Limb (tissue), 2 donors: ENCODE data around the gene SH2D6.
A peak's percentile ranks its signal among the peaks of the same experiment; 100 is the strongest.

ENCODE experiments used
- DNase-seq, 2 donors: peaks; one replicate each; pipeline ENCODE4 v3.0.0-alpha.2; 2016; ENCODE audit errors: extremely low spot score in 2 of 2

SH2D6 gene

DNA sequence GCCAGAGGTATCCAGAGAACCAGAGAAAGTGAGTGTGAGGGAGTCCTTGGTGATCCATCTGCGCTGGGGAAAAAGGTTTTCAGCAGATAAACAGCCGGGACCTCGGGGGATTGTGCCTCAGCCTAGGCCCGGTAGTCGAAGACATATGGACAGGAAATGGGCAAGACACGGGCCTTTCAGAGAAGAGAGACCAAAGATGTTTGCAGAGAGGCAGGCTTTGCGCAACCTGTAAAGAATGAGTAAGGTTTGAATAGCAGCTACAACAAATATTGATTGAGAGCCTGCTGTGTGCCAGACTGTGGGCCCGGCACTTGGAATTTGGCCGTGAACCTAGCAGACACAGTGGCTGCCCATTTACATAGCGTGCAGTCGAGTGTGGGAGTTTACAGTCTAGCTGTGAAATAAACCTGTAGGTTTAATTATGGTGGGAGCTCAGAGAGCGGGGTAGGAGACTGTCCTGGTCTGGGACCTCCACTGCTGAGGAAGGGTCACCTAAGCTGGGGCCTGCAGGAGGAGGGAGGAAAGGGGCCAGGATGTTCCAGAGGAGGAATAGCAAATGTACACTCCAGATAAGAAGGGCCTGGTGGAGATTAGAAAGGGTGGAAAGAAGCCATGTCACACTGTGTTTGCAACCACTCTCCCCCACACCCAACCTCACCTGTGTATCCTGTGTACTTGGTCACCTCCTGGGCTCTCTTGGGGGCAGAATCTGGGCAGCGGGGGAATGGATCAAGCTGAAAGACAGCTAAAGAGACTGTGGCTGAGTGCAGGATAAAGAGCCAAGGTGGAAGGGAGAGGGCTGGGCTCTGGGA lies 3.0 kb downstream of the SH2D6 start:
- no peak for DNase-seq

DNA sequence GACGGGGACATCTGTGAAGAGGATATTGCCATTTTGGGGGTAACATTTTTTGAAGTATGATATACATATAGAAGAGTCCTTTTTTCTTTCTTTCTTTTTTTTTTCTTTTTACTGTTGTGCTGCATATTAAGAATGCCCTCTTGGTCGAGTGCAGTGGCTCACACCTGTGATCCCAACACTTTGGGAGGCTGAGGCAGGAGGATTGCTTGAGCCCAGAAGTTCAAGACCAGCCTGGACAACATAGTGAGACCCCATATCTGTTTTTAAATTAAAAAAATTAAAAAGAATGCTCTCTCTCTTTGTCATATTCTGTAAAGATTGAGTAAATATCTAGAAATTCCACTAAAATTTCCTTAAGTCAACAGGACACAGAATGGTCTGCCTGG lies 3.6 kb downstream of the SH2D6 start:
- DNase-seq = no peak

DNA sequence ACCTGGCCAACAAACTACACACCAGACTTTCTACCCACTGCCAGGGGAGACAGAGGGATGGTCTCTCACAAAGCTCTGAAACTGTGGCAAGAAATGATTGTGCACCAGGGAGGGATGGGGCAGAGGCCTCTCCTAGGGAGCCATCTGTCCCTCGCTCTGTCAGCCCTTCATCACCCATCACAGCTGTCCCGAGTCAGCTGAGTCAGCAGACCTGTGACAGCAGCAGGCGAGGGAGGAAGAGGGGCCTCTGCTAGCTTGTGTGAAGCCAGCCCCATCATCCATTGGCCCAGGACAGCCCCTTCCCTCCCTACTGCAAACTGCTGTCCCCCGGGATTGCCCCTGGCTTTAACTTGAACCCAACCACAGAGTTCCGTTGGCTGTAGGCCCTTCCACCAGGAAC lies 5.0 kb downstream of the SH2D6 start:
- DNase-seq = no peak

DNA sequence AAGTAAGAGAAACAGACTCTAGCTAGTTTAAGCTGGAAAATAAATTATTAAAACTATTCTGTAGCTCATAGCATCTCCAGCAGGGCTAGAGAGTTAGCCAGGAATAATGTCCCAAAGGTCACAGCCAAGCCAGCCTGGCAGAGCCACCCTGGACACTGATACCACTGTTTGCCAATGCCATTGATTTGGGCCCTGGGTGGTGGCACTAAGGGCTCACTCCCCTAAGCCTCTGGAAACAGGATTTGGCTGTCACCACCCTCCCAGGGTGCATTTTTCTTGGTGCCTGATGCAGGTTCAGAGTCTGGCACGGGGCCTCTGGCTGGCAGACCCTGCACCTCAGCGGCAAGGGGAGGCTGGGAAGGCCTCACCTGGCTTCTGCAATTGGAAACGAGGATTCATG lies 7.1 kb downstream of the SH2D6 start:
- no peak for DNase-seq

DNA sequence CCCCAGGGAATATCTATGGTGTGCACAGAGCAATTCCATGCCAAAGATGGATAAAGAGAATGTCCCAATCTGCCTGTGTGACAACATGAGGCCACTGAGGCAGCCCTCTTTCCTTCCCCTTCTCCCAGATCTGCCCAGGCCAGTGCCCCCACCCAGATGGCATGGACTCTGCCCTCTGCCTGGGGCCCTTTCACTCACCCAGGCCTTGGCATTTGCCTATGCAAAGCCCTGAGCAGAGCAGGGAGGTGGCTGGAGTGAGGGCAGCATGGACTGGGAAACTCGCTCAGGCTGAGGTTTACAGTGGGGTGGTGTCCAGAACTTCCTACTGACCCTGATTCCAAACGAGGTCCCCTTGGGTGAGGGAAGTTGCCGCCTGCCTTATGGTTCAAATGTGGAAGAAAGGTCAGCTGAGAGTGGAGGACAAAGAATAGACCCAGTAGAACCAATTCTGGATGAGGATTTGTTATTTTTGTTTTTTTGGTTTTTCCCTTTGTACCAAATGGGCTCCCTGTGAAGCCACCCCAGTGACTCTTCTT lies 8.9 kb downstream of the SH2D6 start:
- no peak for DNase-seq

DNA sequence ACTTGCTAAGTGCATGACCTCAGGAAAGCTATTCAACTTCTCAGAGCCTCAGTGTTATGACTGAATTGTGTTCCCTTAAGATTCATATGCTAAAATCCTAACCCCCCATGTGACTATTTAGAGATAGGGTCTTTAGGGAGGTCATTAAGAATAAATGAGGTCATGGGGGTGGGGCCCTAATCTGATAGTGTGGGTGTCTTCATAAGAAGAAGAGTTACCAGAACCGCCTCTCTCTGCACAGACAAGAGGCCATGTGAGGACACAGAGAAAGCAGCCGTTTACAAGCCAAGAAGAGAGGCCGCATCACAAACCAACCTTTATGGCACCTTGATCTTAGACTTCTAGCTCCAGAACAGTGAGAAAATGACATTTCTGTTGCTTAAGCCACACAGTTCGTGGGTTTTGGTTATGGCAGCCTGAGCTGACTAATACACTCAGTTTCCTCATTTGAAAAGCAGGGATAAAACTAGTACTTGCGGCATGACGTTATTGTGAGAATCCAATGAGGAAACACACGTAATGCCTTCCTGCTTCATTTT lies 9.9 kb downstream of the SH2D6 start:
- DNase-seq = no peak

DNA sequence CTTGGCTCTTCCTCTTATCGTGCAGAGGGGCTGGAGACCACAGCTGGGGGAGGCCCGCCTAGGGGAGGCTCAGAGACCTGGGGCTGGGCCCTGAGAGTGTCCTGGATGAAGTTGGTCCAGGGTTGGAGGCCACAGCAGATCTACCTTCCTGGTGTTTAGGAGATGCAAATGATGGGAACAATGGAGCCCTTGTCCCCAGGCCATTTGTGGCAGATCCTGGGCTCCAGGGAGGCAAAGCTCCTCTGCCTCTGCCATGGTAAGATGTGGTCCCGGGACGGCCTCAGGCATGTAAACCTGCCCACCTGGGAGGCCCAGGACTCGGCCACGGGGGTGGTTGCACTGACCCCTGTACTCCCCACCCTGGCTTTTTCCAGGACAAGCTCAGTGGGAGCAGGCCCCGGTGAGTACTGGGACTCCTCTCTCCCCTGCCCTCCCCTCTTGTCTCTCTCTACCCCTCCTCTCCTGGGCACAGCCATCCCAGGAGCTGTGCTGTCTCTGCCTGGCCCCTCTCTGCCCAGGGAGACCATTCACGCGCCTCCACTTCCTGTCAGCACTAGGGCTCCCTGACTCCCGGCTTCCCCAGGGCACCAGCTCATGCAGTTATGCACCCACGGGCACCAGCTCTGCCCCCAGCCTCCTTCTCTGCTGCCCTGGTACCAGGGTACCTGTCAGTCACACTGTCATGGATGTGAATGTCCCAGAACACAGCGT lies 10.9 kb downstream of the SH2D6 start:
- no peak for DNase-seq

DNA sequence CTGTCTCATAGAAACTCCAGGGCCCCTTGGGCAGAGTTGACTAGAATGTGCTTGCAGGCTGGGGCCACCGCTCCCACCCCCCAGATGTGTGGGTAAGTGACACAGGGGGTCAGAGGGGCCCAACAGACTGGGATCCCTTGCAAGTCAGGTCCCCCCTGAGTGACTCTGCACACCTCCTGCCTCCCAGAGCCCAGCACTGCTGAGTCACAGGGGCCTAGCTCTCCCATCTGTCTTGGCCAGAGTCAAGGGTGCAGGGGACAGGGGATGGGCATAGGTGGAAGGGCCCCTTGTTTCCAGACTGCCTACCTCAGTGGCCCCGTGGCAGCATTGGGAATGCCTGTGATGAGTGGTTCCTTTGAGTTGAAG lies 11.4 kb downstream of the SH2D6 start:
- DNase-seq = no peak

DNA sequence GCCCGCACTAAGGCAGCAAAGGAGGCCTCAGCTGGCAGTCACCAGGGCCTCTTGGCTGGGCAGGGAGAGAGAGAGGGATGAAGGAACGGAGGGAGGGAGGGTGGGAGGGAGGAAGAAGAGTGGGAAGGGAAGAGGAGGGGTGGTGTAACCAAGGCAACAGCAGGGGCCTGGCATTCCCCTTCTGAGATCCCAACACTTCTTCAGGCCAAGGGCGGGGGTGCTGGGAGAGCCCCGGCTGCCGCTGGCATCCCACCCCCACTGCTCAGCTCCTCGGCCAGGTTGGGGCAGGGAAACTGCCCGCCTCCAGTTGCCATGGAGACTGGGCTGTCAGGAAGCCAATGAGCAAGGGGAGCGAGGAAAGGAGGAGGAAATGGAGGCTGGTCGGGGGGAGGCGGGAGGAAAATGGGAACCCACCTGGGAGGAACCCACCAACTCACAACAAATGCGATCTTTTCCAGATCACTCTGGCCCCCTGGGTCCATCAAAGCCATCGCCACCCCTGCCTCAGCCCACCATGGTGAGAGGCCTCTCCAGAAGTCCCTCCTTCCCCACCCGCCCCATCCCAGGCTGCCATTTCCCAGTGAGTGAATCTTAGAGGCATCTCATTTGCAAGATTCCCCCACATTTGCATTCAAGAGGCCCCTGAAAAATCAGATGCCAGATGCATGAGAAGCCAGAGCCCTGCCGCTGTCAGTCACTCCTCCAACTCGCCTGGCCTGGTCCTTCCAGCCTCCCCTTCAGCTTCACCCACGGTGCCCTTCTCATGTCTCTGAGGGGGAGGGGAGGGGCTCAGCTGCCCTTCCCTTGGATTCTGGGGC lies 12.4 kb downstream of the SH2D6 start:
- DNase-seq = peak; percentile 79 to 93

DNA sequence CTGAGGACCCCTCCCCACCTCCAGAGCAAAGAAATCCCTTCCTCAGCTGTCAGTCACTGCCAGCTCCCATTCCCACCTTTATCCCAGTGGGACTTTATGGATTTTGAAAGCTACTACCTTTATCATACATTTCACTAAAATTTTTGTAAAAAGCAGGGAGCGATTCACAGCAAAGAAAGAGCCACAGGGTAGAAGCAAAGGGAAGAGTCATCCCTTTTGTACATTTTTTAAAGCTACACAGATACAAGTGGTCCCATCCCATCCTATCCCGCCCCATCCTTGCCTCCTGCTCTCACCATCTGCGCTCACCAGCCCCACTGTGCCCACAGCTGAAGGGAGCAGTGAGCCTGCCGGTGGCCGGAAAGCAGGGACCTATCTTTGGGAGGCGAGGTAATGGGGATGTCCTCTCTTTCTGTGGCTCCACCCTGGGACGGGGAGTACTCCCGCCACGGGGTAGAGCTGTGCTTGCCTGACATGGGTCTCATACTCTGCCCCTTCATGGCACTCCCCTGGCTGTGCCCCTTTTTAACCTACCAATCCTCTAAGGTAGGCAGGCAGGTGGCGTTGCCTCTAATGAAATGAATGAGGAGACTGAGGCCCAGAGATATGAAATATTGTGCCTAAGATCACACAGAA lies 13.2 kb downstream of the SH2D6 start:
- DNase-seq = no peak

DNA sequence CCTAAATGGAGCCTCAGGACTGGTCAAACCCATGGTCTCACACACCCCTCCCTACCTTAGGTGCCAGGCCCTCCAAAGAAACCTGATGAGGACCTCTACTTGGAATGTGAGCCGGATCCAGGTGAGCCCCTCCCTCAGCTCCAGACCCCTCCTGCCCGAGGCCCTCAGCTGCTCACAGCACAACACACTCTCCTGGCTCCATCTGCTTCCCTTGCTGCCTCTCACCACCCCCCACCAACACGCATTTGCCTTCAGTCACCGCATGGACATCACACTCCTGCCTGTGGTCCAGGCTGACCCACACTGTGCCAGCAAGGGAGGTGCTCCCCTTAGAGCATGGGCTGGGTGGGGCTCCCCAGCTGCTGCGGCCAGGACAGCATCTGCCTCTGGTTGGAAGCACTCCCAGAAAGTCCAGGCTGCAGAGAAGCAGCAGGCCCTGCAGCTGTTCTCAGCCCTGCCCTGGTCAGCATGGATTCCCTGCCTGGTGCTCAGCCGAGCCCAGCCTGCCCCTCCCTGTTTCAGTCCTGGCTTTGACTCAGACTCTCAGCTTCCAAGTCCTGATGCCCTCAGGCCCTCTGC lies 15.1 kb downstream of the SH2D6 start:
- DNase-seq = peak; percentile 80 to 89

DNA sequence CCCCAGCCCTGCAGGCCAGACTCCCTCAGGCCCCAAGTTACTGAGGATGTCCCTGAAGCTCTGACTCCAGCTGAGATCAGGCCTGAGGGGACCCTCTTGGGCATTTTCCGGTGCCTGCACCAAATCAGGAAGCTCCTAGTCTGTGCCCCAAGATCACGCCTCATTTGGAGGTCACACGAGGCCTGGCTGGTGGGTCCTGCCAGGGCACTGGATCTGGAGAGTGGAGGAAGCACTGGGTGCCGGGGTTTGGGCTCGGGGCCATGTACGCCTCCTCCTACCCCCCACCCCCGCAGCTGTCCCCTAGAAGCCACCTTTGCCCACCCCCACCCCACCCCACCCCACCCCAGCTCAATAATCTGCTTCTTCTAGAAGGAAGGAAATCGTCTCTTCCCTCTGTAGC lies 16.2 kb downstream of the SH2D6 start:
- no peak for DNase-seq

DNA sequence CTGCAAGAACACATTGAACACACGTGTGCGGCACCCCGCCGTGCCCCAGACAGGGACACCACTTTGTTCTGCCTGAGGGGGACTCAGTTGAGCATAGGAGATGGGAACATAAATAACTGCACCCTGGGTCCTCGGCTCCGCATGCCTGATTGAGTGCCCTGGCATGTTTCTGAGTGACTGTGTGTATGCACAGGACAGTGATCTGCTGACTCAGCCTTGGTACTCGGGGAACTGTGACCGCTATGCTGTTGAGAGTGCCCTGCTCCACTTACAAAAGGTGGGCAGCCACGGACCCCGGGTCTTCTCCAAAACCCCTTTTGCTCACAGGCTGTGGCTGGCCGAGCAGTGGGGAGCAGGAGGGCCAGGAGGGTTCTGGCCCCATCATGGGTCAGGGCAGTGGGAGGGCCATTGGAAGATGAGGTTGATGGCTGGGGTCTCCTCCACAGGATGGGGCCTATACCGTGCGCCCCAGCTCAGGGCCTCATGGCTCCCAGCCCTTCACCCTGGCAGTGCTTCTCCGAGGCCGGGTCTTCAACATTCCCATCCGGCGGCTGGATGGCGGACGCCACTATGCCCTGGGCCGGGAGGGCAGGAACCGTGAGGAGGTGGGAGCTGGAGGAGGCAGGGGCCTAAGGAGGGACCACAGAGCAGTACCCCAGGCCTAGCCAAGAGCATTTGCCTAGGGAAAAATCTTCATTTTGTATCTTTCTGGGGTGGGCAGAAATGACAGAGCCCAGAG lies 16.9 kb downstream of the SH2D6 start:
- no peak for DNase-seq

DNA sequence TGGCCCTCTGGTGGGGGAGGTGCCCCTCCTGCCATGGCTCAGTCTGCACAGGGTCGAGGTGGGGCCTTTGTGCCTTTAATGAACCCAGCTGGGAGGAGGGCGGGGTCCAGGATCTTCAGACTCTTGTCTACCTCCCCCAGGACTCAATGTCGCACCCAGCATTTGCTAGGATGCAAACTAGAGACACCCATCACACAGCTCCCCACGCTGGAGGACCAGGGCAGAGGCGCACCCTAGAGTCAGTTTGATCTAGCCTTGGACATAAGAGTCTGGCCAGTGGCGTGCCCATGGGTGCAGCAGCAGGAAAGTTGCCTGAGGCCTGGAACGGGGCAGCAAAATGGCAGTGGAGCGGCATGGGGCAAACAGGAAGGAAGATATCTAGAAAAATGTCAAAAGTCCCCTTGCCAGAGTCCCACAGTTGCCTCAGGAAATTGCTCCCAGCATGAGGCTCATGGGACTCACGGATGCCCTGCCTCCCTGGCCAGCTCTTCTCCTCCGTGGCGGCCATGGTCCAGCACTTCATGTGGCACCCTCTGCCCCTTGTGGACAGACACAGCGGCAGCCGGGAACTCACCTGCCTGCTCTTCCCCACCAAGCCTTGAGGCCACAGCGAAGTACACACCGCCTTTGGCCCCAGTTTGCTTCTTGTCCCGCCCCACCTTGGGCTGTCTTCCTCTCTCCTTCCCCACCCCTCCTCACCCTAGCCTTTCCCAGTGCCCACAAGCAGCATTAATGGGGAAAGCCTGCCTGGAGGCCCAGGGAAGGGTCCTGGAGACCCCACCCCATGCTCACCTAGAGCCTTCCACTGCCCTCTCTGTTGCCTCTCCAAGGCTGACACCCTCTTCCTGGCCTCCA lies 17.7 kb downstream of the SH2D6 start:
- DNase-seq = no peak

DNA sequence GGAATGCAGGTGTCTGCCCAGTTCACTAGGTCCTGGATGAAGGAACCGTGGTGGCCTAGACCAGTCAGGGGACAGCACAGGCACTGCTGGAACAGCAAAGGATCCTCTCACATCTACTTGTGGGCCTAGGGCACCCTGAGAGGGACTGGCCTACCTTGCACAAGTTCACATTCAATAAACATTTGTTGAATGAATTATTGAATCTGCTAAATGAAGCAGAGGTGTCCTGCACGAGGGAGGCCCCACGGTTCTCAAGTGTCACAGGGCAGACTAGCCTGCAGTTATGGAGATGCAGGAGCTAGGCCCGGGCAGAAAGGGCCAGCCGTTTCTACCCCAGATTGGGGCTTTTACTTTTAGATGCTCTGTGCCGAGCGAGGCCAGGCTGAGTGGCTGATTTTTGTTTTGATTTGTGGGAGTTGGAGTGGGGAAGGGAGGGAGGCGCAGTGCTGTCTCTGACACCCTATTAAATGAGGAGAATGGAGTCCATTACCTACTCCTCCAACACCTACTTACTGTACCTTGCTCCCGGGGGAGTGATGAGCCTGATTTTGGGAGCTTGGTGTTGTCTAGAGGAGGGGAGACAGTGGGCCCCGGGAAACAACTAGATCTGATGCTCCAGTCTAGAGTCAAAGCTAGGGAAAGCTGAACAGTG lies 18.4 kb downstream of the SH2D6 start:
- DNase-seq = no peak

DNA sequence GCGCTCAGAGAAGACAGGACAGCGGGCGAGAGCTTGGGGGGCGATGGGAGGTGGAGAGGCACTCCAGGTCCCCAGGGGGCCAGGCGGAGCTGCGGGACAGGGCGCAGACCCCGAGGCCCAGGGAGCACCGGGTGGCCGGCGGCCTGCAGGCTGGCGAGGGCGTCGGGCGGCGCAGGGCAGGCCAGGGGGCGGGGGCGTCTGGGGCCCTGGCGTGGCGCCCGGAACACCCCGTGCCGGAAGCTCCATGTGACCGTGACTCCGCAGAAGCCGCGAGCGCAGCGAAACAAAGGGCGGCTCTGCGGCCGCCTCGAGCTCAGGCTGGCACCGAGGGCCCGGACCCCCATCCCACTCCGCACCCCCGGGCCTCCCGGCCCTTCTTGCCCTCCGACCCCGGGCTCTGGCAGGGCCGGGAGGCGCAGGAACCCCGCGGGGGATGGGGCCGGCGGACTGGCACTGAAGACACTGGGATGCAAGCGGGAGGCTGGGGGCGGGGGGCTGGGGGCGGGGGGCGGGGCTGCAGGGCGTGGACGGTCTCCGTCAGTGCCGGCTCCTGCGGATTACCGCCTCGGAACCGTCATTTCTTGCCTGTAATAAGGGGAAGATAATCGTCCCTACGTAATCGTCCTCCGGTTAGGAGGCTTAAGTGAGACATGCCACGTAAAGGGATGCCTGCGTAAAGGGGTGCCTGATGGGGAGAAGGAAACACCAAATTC lies 19.1 kb downstream of the SH2D6 start:
- DNase-seq = peak; percentile 77 to 89

DNA sequence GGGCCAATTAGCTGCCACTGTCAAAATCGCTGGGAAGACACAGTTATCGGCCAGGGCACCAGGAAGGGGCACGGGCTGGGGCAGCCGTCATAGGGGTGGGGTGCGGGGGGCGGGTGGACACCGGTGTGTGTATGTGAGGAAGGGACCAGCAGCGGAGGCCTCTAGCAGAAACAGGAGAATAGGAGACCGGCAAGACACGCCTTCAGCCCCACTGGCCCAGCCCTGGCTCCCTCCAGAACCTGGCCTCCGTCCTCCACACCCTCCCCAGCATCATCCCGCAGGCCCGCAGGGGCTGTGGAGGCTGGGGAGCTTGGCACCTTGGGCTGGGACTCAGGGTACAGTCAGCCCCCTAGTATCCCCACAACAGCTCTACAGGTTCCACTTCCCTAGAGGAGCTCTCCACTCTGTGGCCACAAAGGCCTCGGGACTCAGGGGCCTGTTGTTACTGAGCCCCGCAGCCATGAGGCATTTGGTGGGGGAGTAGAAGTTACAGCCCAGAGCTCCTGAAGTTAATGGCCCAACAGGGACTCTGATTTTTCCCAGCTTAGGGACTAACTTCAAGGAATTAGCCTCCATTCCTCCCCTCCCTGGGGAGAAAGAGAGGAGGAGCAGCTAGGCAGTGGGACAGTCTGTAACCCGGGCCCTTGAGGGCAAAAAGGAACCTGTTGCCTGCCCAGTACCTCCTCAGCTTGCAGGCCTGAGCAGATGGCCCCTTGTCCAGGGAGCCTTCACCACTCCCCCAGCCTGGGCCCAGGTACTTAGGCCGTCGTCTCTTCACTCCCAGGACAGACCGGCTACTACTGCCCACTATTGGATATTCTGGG lies 19.9 kb downstream of the SH2D6 start:
- no peak for DNase-seq
